Pons (tissue), 1 donor: ENCODE results near the gene ANO1.

Experiments
- DNase-seq: peaks from one replicate; pipeline ENCODE4 v3.0.0-alpha.2; 2016; ENCODE audit warnings: low spot score

ANO1 gene

DNA sequence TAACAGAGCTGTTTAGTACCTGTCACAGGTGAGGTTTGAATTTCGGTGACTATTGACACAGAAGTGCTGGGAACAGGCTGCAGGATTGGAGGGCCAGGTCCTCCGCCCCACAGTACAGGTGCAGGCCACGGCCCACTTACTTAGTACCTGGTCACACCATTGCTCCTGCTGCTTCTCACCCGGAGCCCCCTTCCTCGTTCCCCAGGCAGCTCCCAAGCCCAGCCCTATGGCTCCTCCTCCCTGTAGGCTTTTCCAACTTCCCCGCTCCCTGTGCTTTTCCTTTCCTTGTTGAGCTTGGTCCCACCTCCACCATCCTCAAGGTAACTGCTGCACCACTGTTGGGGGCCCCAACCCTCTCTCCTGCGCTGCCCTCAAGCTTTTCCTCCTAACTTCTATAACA, 27.9 kb upstream of the ANO1 start:
- no peak for DNase-seq

DNA sequence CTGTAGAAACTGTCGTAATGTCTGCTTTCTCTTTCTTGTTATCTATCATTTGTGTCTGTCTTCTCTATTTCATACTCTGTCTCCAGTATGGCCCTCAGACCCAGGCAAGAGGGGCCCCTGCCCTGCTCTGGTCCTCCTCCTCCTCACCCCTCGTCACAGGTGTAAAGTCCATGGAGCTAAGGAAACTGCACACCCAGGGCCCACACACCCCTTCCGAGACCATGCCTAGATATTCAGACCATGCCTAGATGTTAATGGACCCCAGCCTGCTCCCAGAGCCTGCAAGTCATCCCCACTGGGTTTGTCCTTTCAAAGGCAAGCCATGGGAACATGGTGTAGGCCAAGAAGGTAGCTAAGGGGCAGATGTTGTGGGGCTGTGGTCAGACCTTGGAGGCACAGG, 24.1 kb upstream of the ANO1 start:
- no peak for DNase-seq

DNA sequence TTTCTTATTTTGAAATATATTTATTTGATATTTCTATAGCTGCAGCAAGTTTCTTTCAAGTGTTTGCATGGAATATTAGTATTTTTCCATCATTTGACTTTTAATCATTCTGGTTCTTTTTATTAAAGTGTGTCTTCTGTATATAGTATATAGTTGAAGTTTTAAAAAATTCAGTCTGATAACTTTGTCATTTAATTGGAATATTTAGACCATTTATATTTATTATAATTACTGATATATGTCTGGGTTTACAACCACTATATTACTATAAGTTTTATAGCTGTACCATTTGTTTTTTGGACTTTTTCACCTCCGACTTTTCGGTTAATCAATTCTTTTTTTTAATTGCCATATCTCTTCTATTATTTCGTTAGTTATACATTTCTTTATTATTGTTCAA, 22.7 kb upstream of the ANO1 start:
- DNase-seq: no peak

DNA sequence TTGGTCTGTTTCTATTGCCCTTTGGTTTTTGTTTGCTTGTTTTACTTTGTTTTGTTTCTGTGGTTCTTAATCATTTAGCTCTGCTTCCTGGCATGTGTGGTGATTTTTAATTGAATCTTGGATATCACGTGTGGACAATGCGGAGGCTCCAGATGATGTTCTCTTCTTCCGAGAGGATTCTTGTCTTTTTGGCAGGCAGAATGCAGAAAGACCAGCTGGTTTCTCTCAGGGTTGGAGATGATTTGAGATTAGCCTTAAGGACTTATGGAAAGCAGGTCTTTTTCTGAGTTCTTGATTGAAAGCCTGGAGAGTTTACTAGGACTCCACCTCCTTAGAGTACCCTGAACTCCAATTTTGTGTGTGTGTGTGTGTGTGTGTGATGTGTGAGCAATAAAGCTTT, 21.0 kb upstream of the ANO1 start:
- DNase-seq: no peak

DNA sequence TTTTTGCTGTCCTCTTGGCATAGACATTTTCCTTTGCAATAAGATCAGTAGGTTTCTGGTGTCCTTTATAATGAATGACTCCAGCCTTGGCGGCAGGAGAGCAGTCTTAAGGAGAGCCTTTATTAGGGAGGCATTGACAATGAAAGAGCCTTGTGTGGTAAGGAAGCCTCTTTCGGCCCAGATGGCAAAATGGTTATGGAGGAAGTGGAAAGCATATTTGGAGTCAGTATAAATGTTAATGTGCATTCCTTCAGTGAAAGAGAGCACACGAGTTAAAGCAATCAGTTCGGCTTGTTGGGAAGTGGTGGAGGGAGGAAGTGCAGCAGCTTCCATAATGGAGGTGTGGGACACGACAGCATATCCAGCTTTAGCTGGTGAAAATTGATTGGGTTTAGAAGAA, 18.1 kb upstream of the ANO1 start:
- no peak for DNase-seq

DNA sequence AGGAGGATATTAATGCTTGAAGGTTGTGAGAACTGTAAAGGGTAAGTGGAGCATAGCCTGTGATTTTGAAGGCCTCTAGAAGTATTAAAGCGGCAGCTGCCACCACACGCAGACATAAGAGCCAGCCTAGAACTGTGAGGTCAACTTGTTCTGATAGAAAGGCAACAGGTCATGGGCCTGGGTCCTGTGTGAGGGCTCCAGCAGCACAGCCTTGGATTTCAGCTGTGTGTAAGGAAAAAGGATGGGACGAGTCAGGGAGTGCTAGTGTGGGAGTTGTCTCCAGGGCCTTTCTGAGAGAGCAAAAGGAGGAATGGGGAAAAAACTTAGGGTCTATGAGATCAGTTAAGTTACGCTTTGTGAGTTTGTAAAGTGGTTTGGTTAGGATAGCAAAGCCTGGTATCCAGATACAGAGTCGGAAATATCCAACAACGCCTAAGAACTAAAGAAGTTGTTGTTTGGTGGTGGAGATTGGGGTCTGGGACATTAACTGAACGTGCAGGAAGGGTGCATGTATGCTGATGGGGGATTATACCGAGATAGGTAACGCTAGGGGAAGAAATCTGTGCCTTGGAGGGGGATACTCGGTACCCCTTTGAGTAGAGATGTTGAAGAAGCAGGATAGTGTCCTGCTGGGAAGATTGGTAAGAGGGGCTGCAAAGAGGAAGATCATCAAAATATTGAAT, 17.4 kb upstream of the ANO1 start:
- DNase-seq: no peak

DNA sequence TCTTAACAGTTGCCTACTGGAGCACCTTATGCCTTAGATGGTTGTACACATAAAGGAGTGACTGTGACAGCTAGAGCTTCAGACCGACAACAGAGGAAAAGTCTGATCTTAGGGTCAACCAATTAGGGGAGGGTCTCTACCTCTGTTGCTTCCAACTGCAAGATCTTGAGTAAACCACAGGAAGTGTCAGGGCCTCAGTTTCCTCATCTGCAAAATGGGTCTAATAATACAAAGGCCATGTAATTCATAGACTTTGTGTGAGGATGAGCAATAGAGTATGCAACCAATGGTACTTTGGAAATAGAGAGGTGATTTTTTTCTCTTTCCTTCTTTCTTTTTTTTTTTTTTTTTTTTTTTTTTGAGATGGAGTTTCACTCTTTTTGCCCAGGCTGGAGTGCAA, 16.4 kb upstream of the ANO1 start:
- no peak for DNase-seq

DNA sequence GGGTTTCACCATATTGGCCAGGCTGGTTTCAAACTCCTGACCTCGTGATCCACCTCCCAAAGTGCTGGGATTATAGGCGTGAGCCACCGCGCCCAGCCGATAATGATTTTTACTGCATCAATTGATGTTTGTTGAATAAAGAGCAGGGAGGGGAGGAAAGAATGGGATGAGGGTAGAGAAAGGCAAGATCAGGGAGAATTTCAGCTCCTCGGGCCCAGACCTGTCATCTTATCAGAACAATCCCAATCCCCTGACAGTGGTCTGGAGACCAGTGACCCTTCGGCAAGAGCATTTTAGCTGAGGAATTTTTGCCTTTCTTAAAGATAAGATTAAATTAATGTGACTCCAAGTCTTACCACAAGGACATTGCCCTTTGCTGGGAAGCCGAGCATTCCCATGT, 15.0 kb upstream of the ANO1 start:
- no peak for DNase-seq

DNA sequence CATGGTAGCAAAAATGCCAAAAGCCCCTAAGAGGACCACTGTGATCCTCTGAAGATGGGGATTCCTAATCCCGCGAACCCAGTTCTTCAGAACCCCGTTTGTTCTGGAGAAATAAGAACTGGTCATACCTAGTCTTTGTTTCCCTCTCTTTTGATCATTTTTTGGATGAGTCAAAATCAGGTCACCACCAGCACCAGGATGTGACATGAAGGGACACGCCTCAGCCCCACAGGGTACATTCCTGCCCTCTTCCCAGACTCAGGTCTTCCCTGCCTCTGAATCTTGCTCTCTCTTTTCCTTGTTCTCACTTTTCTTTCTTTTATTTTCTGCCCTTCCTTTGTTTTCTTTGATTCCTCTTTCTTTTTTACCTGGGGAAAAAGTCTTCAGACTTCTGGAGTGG, 14.6 kb upstream of the ANO1 start:
- no peak for DNase-seq

DNA sequence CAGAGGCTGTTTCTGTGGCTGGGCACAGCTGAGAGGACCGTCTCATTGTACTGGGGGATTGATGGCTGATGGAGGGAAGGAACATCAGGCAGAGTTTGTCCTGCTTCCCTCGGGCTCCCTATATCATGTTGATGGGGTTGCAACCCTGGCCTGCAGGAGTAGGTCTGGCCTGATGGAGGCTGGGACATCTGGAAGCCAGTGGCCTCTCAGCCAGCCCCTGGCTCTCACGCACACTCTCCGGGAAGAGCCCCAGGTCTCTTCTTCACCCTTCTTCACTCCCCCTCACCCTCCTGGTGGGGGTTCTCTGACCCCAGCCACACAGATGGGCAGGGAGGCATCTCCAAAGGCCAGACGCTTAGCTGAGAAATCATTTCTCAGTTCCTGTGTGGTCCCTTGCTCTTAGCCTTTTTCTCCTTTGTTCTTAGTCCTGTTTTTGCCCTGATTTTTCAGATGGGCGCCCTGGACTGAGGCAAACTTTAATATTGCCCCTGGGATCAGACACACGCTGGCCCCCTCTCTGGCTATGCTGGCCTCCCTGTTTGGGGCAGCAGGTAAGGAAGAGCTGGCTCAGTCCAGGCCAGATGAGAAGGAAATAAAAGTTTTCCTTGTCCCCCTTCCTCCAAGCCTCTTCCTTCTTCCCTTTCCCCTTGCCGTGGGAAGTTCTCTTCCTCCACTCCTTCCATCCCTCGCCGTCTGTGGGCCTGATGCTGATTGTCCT, 13.9 kb upstream of the ANO1 start:
- DNase-seq: no peak

DNA sequence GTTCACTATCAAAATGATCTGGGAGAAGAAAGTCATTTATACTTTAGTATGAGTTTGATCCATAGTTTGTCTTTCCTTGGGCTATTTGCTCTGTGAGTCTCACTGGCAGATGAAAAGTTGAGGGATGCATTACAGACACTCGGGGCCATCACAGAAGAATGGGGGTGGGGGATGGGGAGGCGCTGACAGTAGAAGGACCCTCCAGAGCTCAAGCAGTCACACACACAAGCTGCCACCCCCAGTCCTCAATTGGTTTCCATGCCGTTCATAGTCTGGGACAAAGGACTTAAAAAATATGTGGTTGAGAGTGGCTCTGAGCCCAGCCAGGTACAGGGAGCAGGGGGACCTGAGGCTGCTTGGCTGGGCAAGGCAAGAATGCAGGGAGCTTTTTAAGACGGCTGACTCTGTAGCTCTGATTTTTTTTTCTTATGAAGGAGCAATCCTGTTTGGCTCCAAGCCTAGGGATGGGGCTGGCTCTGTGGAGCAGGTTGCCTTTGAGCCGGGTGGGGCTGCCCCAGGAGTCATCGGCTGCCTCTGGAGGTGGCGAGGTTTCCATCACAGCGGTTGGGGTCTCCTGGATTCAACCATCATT, 13.3 kb upstream of the ANO1 start:
- no peak for DNase-seq

DNA sequence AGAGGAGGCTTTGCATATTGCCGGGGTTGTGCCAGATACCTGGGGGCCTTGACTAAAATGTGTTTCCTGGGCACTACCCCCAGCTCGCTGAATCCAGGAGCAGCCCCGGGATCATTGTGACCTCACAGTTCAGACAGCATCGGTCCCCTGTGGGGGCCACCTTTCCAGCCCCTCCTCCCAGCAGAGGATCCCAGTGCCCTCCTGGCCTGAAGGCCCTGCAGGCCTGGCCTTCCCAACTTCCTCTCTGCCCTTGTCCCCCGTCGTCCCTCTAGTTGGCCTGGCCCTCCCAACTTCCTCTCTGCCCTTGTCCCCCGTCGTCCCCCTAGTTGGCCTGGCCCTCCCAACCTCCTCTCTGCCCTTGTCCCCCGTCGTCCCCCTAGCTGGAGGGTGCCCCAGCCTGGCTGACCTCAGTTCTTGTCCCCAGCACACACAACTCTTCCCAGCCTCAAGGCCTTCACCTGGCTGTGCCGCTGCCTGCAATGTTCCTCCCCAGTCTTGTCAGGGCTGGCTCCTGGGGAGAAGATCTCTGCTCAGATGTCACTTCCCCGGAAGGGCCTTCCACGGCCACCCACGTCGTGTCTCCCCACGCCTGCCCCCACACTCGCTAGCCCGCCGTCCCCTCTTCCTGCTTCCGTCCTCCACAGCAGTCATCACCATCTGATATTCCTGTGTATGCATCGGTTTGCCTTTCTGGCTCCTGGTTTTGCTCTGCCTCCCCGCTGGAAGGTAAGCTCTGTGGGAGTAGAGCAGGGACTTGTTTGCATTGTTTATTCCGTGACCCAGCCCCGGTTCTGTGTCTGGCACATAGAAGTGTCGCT, 12.6 kb upstream of the ANO1 start:
- DNase-seq: no peak

DNA sequence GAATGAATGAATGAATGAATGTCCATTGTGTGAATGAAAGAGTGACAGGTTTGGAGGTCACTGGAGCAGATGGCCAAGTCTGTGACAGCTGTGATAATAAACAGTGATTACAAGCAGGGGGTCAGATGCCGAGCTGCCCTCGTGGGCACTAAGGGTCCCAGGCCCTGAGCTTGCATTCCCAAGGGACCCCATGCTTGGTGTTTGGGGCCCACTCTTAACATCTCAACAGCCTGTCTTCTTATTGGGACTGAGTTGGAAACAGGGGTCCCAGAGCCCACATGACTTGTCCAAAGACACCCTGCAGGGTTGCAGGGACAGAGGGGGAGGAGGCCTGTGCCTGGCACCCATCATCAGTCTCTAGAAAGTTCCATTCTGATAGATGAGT, 12.0 kb upstream of the ANO1 start:
- DNase-seq: no peak

DNA sequence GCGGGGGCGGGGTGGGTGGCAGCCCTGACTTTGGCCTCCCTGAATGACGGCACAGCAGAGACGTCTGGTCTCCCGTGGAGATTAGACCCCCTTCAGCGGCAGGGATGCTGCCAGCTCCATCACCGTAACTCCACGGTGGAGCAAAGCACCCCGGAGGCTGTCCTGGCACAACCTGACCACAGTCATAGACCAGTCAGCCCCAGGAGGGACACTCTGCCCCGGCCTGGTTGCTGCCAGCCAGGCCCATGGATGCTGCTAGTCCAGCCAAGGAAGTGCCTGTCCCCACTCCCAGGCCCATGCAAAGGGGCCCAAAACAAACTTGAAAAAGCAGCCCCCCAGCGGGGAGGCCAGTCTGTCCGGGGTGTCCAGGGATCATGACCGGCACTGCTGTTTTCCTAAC, 11.5 kb upstream of the ANO1 start:
- DNase-seq: no peak

DNA sequence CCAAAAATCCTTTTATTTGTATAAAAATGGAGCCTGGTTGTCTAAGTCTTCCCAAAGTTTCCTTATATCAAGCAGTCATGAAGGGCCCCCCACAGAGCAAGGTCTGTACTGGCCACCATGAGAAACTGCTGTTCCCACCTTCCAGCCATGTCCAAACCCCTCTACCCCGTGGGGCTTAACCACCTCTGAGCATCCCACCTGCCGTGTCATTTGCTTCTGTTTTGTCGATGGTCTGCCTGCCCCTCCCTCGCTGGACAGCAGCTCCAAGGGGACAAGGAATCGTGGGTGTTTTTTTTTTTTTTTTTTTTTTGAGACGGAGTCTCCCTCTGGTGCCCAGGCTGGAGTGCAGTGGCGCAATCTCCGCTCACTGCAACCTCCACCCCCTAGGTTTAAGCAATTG, 11.1 kb upstream of the ANO1 start:
- no peak for DNase-seq

DNA sequence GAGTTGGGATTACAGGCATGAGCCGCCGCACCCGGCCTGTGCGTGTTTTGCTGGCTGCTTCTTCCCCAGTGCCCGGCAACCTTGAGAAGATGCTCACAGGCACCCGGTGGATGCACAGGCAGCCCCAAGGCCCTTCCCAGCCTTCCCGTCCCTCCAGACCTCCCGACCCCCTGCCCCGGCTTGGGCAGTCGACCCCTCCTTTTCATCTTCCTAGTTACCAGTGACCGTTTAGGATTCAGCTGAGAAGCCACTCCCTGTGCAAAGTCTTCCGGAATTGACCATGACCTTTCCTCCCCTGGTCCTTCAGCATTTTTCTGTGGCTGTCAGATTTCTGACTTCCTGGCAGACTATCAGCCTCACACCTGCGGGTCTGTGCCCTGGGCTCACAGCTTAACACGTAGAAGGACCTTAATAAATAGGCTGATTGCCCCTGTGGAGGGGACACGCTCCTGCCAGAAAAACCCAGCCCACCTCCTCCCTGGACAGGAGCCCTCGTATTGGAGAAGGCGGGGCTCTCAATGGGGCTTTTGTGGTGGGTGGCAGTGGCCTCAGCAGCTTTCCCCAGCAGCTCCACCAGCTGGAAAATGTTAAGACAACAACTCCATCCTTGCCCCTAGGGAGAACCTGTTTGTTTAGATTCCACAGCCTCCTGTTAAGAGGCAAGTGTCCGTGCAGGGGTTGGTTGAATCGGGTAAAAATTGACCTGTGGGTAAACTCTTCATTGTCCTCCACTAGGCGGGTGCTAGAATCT, 10.4 kb upstream of the ANO1 start:
- DNase-seq: no peak

DNA sequence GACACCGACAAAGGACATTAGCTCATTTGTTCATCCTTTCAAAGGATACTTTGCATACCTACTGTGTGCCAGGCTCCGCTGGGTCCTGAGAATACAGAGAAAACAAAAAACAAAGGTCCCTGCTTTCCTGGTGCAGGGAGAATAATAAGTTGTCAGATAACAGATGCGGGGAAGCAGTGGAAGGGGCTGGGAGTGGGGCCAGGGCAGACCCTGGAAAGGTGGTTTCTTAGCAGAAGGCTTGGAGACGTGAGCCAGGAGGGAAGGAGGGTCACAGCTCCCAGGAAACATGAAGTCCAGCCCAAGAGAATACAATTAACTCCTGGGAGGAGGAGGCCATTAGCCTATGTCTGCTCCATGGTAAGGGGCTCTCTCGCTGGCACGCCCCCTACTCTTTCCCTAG, 9.8 kb upstream of the ANO1 start:
- no peak for DNase-seq

DNA sequence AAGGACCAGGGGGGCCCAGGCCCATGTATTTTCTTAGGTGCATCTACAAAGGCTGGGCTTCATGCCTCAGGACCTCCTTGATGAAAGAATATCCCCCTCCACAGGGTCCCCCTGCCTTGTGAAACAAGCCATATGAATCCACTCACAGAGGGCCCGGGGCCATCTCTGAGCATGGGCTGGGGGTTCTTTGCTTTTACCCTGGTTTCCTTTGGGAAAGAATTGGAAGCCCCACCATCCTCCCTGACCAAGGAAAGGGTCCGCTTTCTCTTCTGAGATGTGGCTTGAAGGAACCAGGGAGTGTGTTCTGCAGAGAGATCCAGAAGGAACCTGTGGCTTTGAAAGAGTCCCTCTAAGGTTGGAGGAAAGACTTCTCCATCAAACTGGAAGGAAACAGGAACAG, 9.2 kb upstream of the ANO1 start:
- DNase-seq: no peak

DNA sequence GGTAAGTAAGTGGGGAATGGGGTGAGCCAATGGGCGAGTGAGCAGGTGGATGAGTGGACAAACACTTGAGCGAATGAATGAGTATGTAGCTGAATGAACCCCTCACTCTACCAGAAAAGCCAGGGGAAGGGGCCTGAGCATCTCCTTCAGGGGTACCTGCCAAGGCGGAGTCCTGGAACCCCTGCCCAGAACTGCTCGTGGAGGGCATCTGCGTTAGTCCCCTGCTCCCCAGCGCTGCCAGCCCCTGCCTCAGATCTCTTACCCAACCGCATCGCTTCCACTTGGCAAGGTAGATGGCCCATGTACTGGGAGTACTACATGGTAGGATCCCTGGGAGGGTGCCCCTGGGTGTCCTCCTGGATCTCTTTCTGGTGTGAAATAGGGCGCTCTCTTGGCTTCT, 7.4 kb upstream of the ANO1 start:
- no peak for DNase-seq

DNA sequence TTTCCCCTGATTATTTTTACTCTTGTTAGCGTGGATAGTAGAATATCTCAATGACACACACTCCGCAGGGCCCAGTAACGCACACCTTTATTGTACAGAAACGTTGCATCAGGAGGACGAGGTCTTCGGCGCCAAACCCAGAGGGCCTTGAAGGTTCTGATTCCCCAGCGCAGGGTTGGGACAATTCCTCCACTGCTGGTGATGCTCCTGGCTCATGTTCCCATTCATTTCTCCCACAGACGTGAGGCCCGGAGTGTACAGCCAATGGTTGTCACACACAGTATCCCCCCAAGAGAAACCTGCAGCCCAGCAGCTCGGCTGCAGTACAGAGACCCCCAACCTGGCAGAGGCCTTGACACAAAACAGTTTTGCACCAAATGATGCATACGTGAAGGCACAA, 6.1 kb upstream of the ANO1 start:
- no peak for DNase-seq

DNA sequence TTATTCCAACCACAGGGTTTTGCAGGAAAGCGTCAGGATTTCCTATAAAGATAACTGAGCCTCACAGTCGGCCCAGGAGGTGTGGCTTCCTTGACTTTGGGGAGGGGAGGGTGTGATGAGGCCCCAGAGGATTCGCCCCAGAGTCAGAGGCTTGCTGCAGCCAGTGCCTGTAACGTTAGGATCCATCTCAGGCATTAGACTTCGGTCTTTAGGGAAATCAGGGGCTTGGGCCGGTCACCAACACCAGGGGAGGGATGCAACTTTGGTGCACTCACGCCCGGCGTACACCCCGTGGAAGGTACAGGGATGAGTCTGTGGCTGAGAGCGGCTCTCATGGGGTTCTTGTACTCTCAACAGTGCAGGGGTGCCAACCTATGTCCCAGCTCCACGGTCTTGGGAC, 5.7 kb upstream of the ANO1 start:
- no peak for DNase-seq
